Measurements from ENCODE around the gene MAP6. TPM values are rescaled to one million over a fixed set of nuclear protein-coding genes. Genes with fewer than 3 reads are reported as not detected.

MAP6 gene
- total RNA-seq, 1 donor from 2014 or later, result 10.8 TPM

GRCh38 chr11:75677275-75677674, 8.4 kb upstream of the MAP6 start:
- TF ChIP-seq CTCF (IDR thresholded peaks at IDR 0.05), result no peak
- no peak for DNase-seq
- Histone ChIP-seq H3K4me3 (no peak overlapping the region), H3K36me3 (no peaks in the 10 kb centered on the region), H3K27me3 (ENCODE audit: low read depth) (no peaks in the 10 kb centered on the region), H3K9me3 (no peaks in the 10 kb centered on the region), H3K4me1 (no peaks in the 10 kb centered on the region), H3K27ac (no peak overlapping the region)
- ATAC-seq, result no peak
- intact Hi-C loops (cut with DNase I), result no loop called here

- no peak for DNase-seq
- no peaks in the 10 kb centered on the region for H3K4me1 ChIP-seq
- ATAC-seq, result peak in 1 of 2 donors; percentile 33
Observed at GRCh38 chr11:75673977-75674582, 5.2 kb upstream of the MAP6 start.

GRCh38 chr11:75667831-75668450, 897 bp downstream of the MAP6 start:
- ATAC-seq (peak; percentile 70 to 73), DNase-seq (peak; percentile 64)
- no peak for TF ChIP-seq CTCF (IDR thresholded peaks at IDR 0.05)
- Histone ChIP-seq H3K9me3 (no peaks in the 10 kb centered on the region), H3K36me3 (no peaks in the 10 kb centered on the region), H3K4me3 (peak overlapping the region; percentile 63), H3K27ac (peak overlapping the region; percentile 60), H3K27me3 (ENCODE audit: low read depth) (peaks cover 28% of the 10 kb centered on the region), H3K4me1 (peaks cover 10% of the 10 kb centered on the region)
- intact Hi-C loops (cut with DNase I), result no loop called here

More at GRCh38 chr11:75673977-75674582, 5.2 kb upstream of the MAP6 start:
- peaks cover 17% of the 10 kb centered on the region for H3K27me3 ChIP-seq (ENCODE audit: low read depth)
- no peak overlapping the region for H3K4me3 ChIP-seq
- H3K9me3 ChIP-seq, result no peaks in the 10 kb centered on the region
- TF ChIP-seq CTCF (IDR thresholded peaks at IDR 0.05), result no peak
- no peaks in the 10 kb centered on the region for H3K36me3 ChIP-seq
- H3K27ac ChIP-seq, result no peak overlapping the region
- intact Hi-C loops (cut with DNase I), result no loop called here

- Histone ChIP-seq H3K4me3 (peak overlapping the region; percentile 63), H3K27me3 (ENCODE audit: low read depth) (peaks cover 28% of the 10 kb centered on the region), H3K27ac (peak overlapping the region; percentile 60), H3K4me1 (peaks cover 10% of the 10 kb centered on the region), H3K36me3 (no peaks in the 10 kb centered on the region), H3K9me3 (no peaks in the 10 kb centered on the region)
- ATAC-seq, result peak; percentile 76 to 77
- no peak for TF ChIP-seq CTCF (IDR thresholded peaks at IDR 0.05)
- DNase-seq, result peak; percentile 56
- intact Hi-C loops (cut with DNase I), result no loop called here
Observed at GRCh38 chr11:75667255-75667830, 1.5 kb downstream of the MAP6 start.

GRCh38 chr11:75665990-75666389, 2.8 kb downstream of the MAP6 start:
- H3K27me3 ChIP-seq (ENCODE audit: low read depth), result peaks cover 28% of the 10 kb centered on the region
- TF ChIP-seq CTCF (IDR thresholded peaks at IDR 0.05), result no peak
- peaks cover 10% of the 10 kb centered on the region for H3K4me1 ChIP-seq
- ATAC-seq (no peak), DNase-seq (no peak)
- intact Hi-C loops (cut with DNase I), result no loop called here
- no peak overlapping the region for H3K4me3 ChIP-seq
- no peak overlapping the region for H3K27ac ChIP-seq
- H3K36me3 ChIP-seq, result no peaks in the 10 kb centered on the region
- H3K9me3 ChIP-seq, result no peaks in the 10 kb centered on the region

All from lower lobe of right lung (tissue), 2 donors.